Measurements from ENCODE around the gene EHD4.
A peak's percentile ranks its signal among the peaks of the same experiment; 100 is the strongest.

Gene EHD4

DNA sequence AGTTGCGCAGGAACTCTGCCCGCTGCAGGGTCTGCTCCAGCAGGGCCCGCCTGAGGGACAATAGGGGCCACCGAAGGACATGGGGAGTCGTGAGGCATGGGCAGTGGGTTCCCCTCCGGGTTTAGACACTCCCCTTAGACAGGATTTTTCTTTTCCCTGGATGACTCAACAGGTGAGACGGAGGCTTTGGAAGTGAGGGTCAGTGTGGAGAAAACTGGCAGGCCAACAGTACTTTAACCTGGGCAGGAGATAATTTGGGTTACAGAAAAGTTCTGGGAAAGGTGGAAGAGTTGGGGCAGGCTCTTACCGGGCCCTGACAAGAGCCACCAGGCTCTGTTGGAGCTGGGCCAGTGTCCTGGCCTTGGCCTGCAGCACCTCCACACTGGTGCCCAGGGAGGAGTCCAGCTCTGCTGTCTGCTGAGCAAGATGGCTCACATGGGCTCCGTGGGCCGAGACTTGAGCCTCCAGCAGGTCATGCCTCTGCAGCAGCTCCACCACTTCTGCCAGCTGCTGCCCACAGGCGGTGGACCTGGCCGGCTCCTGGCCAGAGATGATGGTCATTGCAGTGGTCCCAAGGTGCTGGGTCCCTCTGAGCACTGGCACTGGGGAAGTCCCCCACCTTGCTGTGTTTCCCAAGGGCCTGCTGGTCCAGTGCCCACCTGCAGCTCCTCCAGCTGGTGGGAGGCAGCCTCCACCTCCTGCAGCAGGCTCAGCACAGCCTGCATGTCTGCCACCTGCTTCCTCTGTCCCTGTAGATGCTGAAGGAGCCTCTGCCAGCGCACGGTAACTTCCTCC is 89.5 kb downstream of the EHD4 start:
- H3K9ac ChIP-seq (ENCODE audit: low read depth, low read length): no peak overlapping the region
- no peaks in the 10 kb centered on the region for H3K9me3 ChIP-seq (ENCODE audit: control insufficient read depth, insufficient read depth, low read length)
- H3K4me3 ChIP-seq (ENCODE audit: low read depth, low read length): peak overlapping the region; percentile 57
- H3K27ac ChIP-seq (ENCODE audit: low read depth, low read length): no peak overlapping the region
- H3K4me1 ChIP-seq (ENCODE audit: control insufficient read depth, insufficient read depth, low read length): no peaks in the 10 kb centered on the region
- H3K36me3 ChIP-seq (ENCODE audit: control insufficient read depth, insufficient read depth, low read length): no peaks in the 10 kb centered on the region
- peaks cover 39% of the 10 kb centered on the region for H3K27me3 ChIP-seq (ENCODE audit: control insufficient read depth, insufficient read depth, low read length)

DNA sequence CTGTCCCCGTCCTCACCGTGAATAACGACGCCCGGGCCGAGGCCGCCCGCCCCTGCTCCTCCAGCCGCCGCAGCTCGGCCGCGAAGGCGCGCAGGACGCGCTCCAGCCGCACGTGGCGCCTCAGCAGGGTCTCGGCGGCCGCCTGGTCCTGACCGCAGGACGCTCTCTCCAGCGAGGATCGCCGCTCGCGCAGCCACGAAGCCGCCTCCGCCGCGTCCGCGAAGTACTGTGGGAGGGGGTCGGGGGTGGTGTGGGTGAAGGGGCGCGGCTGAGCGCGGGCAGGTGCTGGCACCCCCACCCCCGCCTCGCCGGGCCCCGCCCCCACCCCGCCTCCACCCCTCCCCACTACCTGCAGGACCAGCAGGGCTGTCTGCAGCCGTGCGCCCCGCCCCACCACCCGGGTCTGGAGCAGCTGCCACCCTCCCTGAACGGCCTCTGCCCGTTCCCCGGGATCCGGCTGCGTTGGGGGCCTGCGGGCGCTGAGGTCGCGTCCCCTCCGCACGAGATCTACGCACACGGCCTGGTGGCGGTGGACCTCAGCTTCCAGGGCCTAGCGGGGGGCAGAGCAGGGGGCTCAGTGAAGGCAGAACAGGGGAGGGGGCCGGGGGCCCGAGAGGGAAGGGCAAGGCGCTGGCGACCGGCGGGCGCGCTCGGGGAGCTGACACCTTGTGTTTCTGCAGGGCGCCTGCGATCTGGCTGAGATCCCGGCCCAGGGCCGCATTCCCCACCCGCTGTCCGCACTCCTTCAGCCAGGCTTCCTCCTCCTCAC is 90.3 kb downstream of the EHD4 start:
- Histone ChIP-seq H3K27me3 (ENCODE audit: control insufficient read depth, insufficient read depth, low read length) (peaks cover 39% of the 10 kb centered on the region), H3K9ac (ENCODE audit: low read depth, low read length) (no peak overlapping the region), H3K4me1 (ENCODE audit: control insufficient read depth, insufficient read depth, low read length) (no peaks in the 10 kb centered on the region), H3K9me3 (ENCODE audit: control insufficient read depth, insufficient read depth, low read length) (no peaks in the 10 kb centered on the region), H3K36me3 (ENCODE audit: control insufficient read depth, insufficient read depth, low read length) (no peaks in the 10 kb centered on the region), H3K4me3 (ENCODE audit: low read depth, low read length) (peak overlapping the region; percentile 57), H3K27ac (ENCODE audit: low read depth, low read length) (no peak overlapping the region)

DNA sequence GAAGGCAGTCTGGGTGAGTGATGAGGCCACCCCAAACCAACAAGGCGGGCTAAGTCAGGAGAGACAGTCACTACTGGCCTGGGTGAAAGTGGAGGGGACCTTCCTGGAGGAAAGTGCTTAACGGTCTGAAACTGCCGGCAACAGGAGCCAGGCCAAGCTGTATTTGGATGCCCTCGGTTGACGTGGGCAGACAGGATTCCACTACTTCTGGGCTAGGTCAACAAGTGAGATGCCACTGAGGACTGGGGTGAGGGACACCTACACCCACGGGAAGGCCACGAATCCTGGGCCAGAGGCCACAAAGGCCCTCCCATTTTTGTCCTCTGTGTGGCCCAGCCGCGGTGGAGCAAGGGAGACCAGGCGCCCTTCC is 90.8 kb downstream of the EHD4 start:
- Histone ChIP-seq H3K4me3 (ENCODE audit: low read depth, low read length) (peak overlapping the region; percentile 37), H3K27ac (ENCODE audit: low read depth, low read length) (no peak overlapping the region), H3K4me1 (ENCODE audit: control insufficient read depth, insufficient read depth, low read length) (no peaks in the 10 kb centered on the region), H3K9ac (ENCODE audit: low read depth, low read length) (no peak overlapping the region), H3K9me3 (ENCODE audit: control insufficient read depth, insufficient read depth, low read length) (no peaks in the 10 kb centered on the region), H3K36me3 (ENCODE audit: control insufficient read depth, insufficient read depth, low read length) (no peaks in the 10 kb centered on the region), H3K27me3 (ENCODE audit: control insufficient read depth, insufficient read depth, low read length) (peaks cover 39% of the 10 kb centered on the region)

DNA sequence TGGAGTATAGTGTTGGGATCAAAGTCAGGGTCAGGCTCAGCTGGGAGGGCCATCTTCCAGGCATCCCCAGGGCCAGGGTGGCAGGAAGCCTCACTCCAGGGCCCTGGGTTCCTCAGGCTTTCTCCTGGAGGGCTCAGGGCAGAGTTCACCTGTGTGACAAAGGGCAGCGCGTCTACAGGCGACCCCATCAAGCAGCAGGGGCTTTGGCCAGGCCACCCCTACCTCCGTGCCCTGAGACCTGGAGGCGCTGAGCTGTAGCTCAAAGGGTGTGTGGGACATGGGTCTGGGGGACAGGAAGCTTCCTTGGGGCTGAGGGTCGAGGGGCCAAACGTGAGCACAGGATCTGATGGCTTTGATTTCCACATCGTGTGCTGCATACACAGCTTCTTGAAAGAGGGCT is 91.3 kb downstream of the EHD4 start:
- H3K27me3 ChIP-seq (ENCODE audit: control insufficient read depth, insufficient read depth, low read length): peaks cover 39% of the 10 kb centered on the region
- no peak overlapping the region for H3K27ac ChIP-seq (ENCODE audit: low read depth, low read length)
- no peaks in the 10 kb centered on the region for H3K36me3 ChIP-seq (ENCODE audit: control insufficient read depth, insufficient read depth, low read length)
- H3K4me1 ChIP-seq (ENCODE audit: control insufficient read depth, insufficient read depth, low read length): no peaks in the 10 kb centered on the region
- H3K4me3 ChIP-seq (ENCODE audit: low read depth, low read length): no peak overlapping the region
- H3K9me3 ChIP-seq (ENCODE audit: control insufficient read depth, insufficient read depth, low read length): no peaks in the 10 kb centered on the region
- H3K9ac ChIP-seq (ENCODE audit: low read depth, low read length): no peak overlapping the region

DNA sequence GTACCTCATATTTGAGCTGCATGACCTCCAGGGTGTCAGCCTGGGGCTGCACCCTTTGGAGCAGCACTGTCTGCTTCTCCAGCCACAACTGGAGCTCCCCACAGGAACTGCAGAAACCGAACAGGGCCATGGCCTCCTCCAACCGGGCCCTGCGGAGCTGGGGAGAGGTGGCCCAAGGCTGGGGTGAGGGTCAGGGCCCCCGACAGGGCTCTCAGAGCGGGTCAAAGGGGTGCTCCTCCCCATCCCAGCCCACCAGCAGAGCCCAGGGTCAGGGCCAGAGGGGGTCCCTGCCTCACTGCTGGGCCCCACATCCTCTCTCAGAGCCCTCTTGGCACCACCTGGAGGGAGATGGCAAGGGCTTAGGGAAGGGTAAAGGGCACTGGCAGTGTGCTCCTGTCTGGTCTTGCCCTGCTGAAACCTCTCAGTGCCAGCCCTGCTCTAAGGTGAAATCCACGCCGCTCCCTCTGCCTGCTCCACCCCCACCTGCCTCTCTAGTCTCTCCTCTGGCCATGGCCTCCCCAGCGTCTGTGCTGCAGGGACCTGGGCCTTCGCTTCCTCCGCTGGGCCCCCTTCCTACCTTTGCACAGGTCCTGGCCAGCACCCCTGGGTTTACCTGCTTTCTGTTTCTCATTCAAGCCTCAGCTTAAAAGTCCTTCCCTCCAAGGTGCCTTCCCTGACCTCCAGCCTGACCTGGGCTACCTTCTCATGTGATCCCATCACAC is 92.0 kb downstream of the EHD4 start:
- Histone ChIP-seq H3K27me3 (ENCODE audit: control insufficient read depth, insufficient read depth, low read length) (peaks cover 39% of the 10 kb centered on the region), H3K27ac (ENCODE audit: low read depth, low read length) (no peak overlapping the region), H3K4me3 (ENCODE audit: low read depth, low read length) (no peak overlapping the region), H3K9ac (ENCODE audit: low read depth, low read length) (no peak overlapping the region), H3K4me1 (ENCODE audit: control insufficient read depth, insufficient read depth, low read length) (no peaks in the 10 kb centered on the region), H3K9me3 (ENCODE audit: control insufficient read depth, insufficient read depth, low read length) (no peaks in the 10 kb centered on the region), H3K36me3 (ENCODE audit: control insufficient read depth, insufficient read depth, low read length) (no peaks in the 10 kb centered on the region)

DNA sequence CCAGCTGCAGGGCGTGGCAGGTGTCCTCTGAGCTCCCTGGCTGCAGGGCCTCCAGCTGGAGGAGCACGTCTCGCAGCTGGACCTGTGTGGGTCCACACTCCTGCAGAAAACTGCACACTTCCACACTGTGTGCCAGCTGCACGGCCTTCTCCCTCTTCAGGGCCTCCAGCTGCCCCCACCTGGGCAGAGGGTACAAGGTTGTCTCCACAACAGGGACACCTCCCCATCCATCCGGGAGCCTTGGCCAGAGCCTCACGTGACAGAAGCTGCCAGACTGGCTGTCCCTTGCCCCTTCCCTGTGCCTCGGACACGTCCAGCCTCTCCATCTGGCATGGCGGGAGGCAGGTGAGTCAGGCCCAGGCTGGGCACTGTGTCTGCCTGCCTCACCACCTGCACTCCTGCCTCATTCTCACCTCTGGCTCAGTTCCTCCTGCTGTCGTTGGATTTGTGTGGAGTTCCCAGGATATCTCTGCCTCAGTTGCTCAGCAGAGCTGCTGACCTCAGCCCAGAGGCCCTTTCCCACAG is 93.0 kb downstream of the EHD4 start:
- H3K4me1 ChIP-seq (ENCODE audit: control insufficient read depth, insufficient read depth, low read length): no peaks in the 10 kb centered on the region
- no peak overlapping the region for H3K9ac ChIP-seq (ENCODE audit: low read depth, low read length)
- no peaks in the 10 kb centered on the region for H3K9me3 ChIP-seq (ENCODE audit: control insufficient read depth, insufficient read depth, low read length)
- H3K27me3 ChIP-seq (ENCODE audit: control insufficient read depth, insufficient read depth, low read length): peaks cover 39% of the 10 kb centered on the region
- no peaks in the 10 kb centered on the region for H3K36me3 ChIP-seq (ENCODE audit: control insufficient read depth, insufficient read depth, low read length)
- H3K4me3 ChIP-seq (ENCODE audit: low read depth, low read length): no peak overlapping the region
- H3K27ac ChIP-seq (ENCODE audit: low read depth, low read length): no peak overlapping the region

DNA sequence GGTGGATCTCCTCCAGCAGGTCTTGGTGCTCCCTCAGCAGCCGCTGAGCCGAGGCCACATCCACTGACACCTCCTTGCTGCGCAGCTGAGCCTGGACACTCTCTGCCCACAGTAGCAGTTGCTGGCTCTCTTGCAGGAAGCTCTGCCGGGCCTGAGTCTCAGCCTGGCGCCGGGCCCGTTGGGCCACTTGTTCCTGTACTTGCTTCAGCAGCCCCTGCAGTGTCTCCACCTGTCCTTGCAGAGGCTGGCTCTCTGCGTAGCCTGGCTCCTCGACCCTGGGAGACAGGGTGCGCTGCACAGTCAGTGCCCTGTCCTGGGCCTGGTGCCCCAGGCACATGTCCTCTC is 94.0 kb downstream of the EHD4 start:
- Histone ChIP-seq H3K9ac (ENCODE audit: low read depth, low read length) (no peak overlapping the region), H3K27ac (ENCODE audit: low read depth, low read length) (no peak overlapping the region), H3K36me3 (ENCODE audit: control insufficient read depth, insufficient read depth, low read length) (no peaks in the 10 kb centered on the region), H3K4me3 (ENCODE audit: low read depth, low read length) (no peak overlapping the region), H3K4me1 (ENCODE audit: control insufficient read depth, insufficient read depth, low read length) (no peaks in the 10 kb centered on the region), H3K27me3 (ENCODE audit: control insufficient read depth, insufficient read depth, low read length) (peaks cover 36% of the 10 kb centered on the region), H3K9me3 (ENCODE audit: control insufficient read depth, insufficient read depth, low read length) (no peaks in the 10 kb centered on the region)

DNA sequence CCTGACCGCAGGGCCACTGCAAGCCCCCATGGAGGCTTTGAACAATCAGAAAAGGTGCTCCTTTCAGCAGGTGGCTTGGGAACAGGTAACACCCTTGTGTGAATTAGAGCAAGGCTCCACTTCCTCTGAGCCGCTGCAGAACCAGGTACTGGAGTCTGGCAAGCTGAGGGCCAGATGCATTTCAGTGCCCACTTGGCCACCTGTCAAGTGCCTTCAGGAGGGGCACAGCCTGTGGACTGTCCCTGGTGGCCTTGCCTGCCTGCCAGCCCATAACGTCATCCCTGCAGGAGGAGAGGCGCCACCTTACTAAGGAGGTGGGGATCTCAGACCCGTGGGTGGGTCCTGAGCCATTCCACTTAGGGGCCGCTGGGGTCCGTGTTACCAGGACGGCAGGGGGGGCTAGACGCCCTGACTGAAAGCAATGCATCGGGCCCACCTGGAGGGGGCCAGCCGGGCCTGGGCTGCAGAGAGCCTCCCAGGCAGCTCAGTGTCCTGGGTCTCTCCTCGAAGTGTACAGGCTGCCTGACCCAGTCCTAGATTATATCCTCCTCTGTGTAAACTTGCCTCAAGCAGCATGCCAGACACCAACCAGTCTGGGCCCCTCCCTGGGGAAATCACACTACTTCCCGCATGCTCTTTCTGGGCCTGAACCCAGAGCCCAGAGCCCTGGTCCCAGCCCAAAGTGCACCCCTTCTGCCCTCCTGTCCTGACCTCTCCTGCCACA is 94.6 kb downstream of the EHD4 start:
- no peak overlapping the region for H3K27ac ChIP-seq (ENCODE audit: low read depth, low read length)
- H3K4me3 ChIP-seq (ENCODE audit: low read depth, low read length): no peak overlapping the region
- H3K27me3 ChIP-seq (ENCODE audit: control insufficient read depth, insufficient read depth, low read length): peaks cover 30% of the 10 kb centered on the region
- H3K9ac ChIP-seq (ENCODE audit: low read depth, low read length): no peak overlapping the region
- H3K36me3 ChIP-seq (ENCODE audit: control insufficient read depth, insufficient read depth, low read length): no peaks in the 10 kb centered on the region
- H3K4me1 ChIP-seq (ENCODE audit: control insufficient read depth, insufficient read depth, low read length): no peaks in the 10 kb centered on the region
- no peaks in the 10 kb centered on the region for H3K9me3 ChIP-seq (ENCODE audit: control insufficient read depth, insufficient read depth, low read length)

DNA sequence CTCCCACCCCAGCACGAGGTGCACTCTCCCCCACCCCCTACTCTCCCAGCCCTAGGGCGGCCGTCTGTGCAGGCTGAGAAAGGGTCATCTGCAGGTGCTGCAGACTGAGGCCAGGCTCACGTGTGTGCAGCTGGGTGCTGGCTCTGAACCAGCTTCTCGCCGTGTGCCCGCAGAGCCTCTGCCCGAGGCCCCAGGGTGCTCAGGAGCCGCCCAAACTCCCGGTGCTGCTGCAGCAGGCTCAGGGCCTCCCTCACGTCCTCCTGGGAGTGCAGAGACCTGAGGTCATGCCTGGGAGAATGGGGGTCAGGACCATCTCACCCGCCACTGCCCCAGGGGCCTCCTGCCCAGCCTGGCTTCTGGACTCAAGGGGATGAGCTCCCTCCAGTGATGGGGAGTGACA is 95.7 kb downstream of the EHD4 start:
- Histone ChIP-seq H3K9me3 (ENCODE audit: control insufficient read depth, insufficient read depth, low read length) (no peaks in the 10 kb centered on the region), H3K9ac (ENCODE audit: low read depth, low read length) (no peak overlapping the region), H3K4me1 (ENCODE audit: control insufficient read depth, insufficient read depth, low read length) (no peaks in the 10 kb centered on the region), H3K27ac (ENCODE audit: low read depth, low read length) (no peak overlapping the region), H3K36me3 (ENCODE audit: control insufficient read depth, insufficient read depth, low read length) (no peaks in the 10 kb centered on the region), H3K27me3 (ENCODE audit: control insufficient read depth, insufficient read depth, low read length) (peaks cover 20% of the 10 kb centered on the region), H3K4me3 (ENCODE audit: low read depth, low read length) (no peak overlapping the region)

DNA sequence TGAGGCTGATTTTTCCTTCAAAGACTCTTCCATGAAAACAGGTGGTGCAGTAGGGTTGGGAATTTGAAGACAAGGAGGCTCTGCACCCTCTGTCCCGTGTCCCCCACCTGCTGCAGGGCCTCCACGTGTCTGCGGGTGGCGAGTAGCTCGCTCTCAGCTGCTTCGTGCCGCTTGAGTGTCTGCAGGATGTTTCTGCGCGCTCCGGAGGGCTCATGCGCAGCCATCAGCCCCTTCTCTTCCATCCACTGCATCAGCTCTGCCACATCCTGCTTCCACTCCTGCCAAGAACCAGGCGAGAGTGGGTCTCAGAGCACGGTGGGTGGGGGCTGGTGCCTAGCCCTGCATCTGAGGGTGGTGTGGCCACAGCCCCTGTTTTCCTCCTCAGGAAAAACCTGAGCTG is 96.3 kb downstream of the EHD4 start:
- Histone ChIP-seq H3K9ac (ENCODE audit: low read depth, low read length) (no peak overlapping the region), H3K27me3 (ENCODE audit: control insufficient read depth, insufficient read depth, low read length) (peaks cover 13% of the 10 kb centered on the region), H3K4me1 (ENCODE audit: control insufficient read depth, insufficient read depth, low read length) (no peaks in the 10 kb centered on the region), H3K27ac (ENCODE audit: low read depth, low read length) (no peak overlapping the region), H3K4me3 (ENCODE audit: low read depth, low read length) (no peak overlapping the region), H3K36me3 (ENCODE audit: control insufficient read depth, insufficient read depth, low read length) (no peaks in the 10 kb centered on the region), H3K9me3 (ENCODE audit: control insufficient read depth, insufficient read depth, low read length) (no peaks in the 10 kb centered on the region)
